WERI-Rb-1 (cell line): ENCODE data around the gene SEMA3C.
A peak's percentile ranks its signal among the peaks of the same experiment; 100 is the strongest.

ENCODE experiments used
- DNase-seq: peaks from one replicate; pipeline ENCODE4 v3.0.0-alpha.2; 2020
- H3K27ac ChIP-seq: fragments of 250-450 bp; sonication (Bioruptor Pico); 2 replicates; pipeline ENCODE4 v1.5.1; 2020; ENCODE audit warnings: mild to moderate bottlenecking, moderate library complexity
- H3K27me3 ChIP-seq: fragments of 250-450 bp; sonication (Bioruptor Pico); 2 replicates; pipeline ENCODE4 v1.5.1; 2021; ENCODE audit warnings: mild to moderate bottlenecking, low read depth, moderate library complexity; ENCODE audit not compliant: insufficient read depth, severe bottlenecking
- H3K36me3 ChIP-seq: fragments of 250-450 bp; sonication (Bioruptor Pico); 2 replicates; pipeline ENCODE4 v1.5.1; 2020; ENCODE audit warnings: mild to moderate bottlenecking, moderate library complexity
- H3K4me3 ChIP-seq: 2 replicates; pipeline ENCODE4 v1.5.1; 2011; ENCODE audit warnings: low read depth, mild to moderate bottlenecking, control low read depth, low read length
- H3K9me3 ChIP-seq: fragments of 250-450 bp; sonication (Bioruptor Pico); 2 replicates; pipeline ENCODE4 v1.5.1; 2021; ENCODE audit warnings: mild to moderate bottlenecking, moderate library complexity; ENCODE audit not compliant: severe bottlenecking
- CTCF ChIP-seq: IDR thresholded peaks from 2 replicates; pipeline ENCODE4 v1.5.1; 2011; ENCODE audit warnings: low read depth, mild to moderate bottlenecking, control low read depth, inconsistent platforms, low read length

The SEMA3C gene

GRCh38 chr7:80821771-80822319 lies 97.0 kb downstream of the SEMA3C start:
- no peak for DNase-seq
- H3K36me3 ChIP-seq, result no peaks in the 10 kb centered on the region
- no peaks in the 10 kb centered on the region for H3K9me3 ChIP-seq
- no peak overlapping the region for H3K4me3 ChIP-seq
- no peak for TF ChIP-seq CTCF
- H3K27me3 ChIP-seq, result no peaks in the 10 kb centered on the region
- peak overlapping the region; percentile 47 for H3K27ac ChIP-seq

DNA sequence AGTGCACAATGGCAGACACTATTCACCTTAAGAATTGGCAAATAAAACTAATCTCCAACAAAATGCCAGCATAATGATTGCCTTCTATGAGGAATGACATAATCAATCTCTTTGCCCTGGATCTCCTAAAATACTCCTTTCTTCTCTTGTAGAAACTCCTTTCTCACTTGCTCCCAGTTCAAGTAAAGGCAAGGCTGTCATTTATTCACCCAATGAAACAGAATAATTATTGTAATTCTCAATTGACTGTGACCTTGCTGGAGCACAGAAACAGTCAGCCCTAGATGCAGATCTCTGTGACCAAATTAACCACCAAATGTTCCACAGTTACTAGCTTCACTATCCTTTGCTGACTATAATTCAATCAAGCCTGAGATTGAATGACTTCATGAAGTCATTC lies 99.3 kb downstream of the SEMA3C start:
- Histone ChIP-seq H3K27me3 (no peaks in the 10 kb centered on the region), H3K27ac (no peak overlapping the region), H3K9me3 (no peaks in the 10 kb centered on the region), H3K36me3 (no peaks in the 10 kb centered on the region), H3K4me3 (no peak overlapping the region)
- DNase-seq, result no peak
- TF ChIP-seq CTCF, result no peak

DNA sequence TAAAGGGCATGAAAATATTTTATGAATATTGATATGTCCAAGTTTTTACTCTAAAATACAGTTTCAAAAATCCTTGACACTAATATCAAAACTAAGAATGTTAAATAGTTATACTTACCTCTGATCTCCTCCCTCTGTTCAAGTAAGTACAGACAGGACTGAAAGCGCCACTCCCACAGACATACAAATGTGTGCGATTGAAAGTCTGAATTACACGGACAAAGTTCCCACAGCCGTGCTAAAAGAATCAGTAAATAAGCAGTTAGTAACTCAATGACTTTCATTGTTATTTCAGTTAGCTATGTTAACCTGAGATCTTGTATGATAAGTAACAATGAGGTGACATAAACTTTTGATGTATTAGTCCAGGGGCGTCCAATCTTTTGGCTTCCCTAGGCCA lies 100.7 kb downstream of the SEMA3C start:
- H3K36me3 ChIP-seq, result no peaks in the 10 kb centered on the region
- TF ChIP-seq CTCF, result no peak
- no peaks in the 10 kb centered on the region for H3K27me3 ChIP-seq
- no peak for DNase-seq
- no peaks in the 10 kb centered on the region for H3K9me3 ChIP-seq
- no peak overlapping the region for H3K27ac ChIP-seq
- no peak overlapping the region for H3K4me3 ChIP-seq

GRCh38 chr7:80816806-80817205 lies 102.0 kb downstream of the SEMA3C start:
- no peaks in the 10 kb centered on the region for H3K27me3 ChIP-seq
- H3K36me3 ChIP-seq, result no peaks in the 10 kb centered on the region
- TF ChIP-seq CTCF, result no peak
- H3K4me3 ChIP-seq, result no peak overlapping the region
- no peaks in the 10 kb centered on the region for H3K9me3 ChIP-seq
- no peak overlapping the region for H3K27ac ChIP-seq
- DNase-seq, result no peak

- H3K9me3 ChIP-seq, result no peaks in the 10 kb centered on the region
- no peaks in the 10 kb centered on the region for H3K27me3 ChIP-seq
- no peak overlapping the region for H3K27ac ChIP-seq
- DNase-seq, result no peak
- H3K4me3 ChIP-seq, result no peak overlapping the region
- no peaks in the 10 kb centered on the region for H3K36me3 ChIP-seq
- TF ChIP-seq CTCF, result no peak
Measured at GRCh38 chr7:80815733-80816132, 103.1 kb downstream of the SEMA3C start.

- H3K36me3 ChIP-seq, result no peaks in the 10 kb centered on the region
- TF ChIP-seq CTCF, result no peak
Measured at GRCh38 chr7:80809545-80809944, 109.3 kb downstream of the SEMA3C start.

More at GRCh38 chr7:80809545-80809944, 109.3 kb downstream of the SEMA3C start:
- no peak overlapping the region for H3K27ac ChIP-seq
- H3K9me3 ChIP-seq, result no peaks in the 10 kb centered on the region
- H3K27me3 ChIP-seq, result no peaks in the 10 kb centered on the region
- H3K4me3 ChIP-seq, result no peak overlapping the region
- no peak for DNase-seq
